PFSK-1 (cell line): ENCODE results near the gene FOLR1.

Experiments used
- FOXP2 ChIP-seq: optimal IDR thresholded peaks from 2 replicates; pipeline ENCODE3; 2011; ENCODE audit warnings: borderline replicate concordance, control low read depth, inconsistent platforms; ENCODE audit not compliant: insufficient read depth; ENCODE audit errors: extremely low read length, extremely low read depth
- POLR2AphosphoS5 ChIP-seq: IDR thresholded peaks from 2 replicates; pipeline ENCODE4 v1.6.1; 2012; ENCODE audit warnings: low read depth, mild to moderate bottlenecking, control low read depth, low read length, moderate library complexity
- SIN3A ChIP-seq: IDR thresholded peaks from 2 replicates; pipeline ENCODE4 v1.6.1; 2012; ENCODE audit warnings: mild to moderate bottlenecking, low read length, moderate library complexity, borderline replicate concordance; ENCODE audit not compliant: insufficient read depth
- TAF1 ChIP-seq: IDR thresholded peaks from 2 replicates; pipeline ENCODE4 v1.6.1; 2012; ENCODE audit warnings: low read length, control low read depth, borderline replicate concordance; ENCODE audit not compliant: insufficient read depth
- TF ChIP-seq, protein P1 (sequence below), 2 experiments: IDR thresholded peaks; 2 replicates each; pipeline versions ENCODE4 v1.6.1 to v1.8.0; 2011 to 2012; ENCODE audit warnings: low read depth in 2 of 2, low read length in 2 of 2, control low read depth in 1 of 2, inconsistent platforms in 1 of 2, mild to moderate bottlenecking in 1 of 2, moderate library complexity in 1 of 2; ENCODE audit not compliant: insufficient read depth in 1 of 2

The FOLR1 gene

DNA sequence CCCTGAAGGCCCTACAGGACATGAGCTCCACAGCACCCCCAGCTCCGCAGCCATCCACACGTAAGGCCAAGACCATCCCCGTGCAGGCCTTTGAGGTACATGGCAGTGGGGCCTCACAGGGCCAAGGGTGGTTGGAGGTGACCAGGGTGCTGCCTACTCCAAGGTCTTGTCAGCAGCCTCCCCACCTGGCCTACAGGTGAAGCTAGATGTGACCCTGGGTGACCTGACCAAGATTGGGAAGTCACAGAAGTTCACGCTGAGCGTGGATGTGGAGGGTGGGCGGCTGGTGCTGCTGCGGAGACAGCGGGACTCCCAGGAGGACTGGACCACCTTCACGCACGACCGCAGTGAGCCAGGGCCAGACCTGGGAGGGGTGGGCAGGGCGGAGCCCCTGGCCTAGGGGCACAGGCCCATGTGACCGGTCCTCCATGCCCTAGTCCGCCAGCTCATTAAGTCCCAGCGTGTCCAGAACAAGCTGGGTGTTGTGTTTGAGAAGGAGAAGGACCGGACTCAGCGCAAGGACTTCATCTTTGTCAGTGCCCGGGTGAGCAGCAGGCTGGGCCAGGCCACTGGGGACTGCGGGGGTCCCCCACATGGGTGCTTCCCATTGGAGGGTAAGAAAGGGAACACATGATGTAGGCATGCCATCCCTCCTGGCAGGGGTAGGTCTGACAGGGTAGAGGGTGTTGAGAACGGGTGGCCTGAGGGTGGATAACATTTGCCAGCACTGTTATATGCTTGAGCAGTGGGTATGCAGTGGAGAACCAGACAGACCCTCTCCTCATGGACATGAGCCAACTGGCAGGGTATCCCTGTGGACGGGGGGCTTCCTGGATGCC lies 38.2 kb downstream of the FOLR1 start:
- TF ChIP-seq POLR2AphosphoS5 (no peak), FOXP2 (no peak)
- TF ChIP-seq, protein P1, sequence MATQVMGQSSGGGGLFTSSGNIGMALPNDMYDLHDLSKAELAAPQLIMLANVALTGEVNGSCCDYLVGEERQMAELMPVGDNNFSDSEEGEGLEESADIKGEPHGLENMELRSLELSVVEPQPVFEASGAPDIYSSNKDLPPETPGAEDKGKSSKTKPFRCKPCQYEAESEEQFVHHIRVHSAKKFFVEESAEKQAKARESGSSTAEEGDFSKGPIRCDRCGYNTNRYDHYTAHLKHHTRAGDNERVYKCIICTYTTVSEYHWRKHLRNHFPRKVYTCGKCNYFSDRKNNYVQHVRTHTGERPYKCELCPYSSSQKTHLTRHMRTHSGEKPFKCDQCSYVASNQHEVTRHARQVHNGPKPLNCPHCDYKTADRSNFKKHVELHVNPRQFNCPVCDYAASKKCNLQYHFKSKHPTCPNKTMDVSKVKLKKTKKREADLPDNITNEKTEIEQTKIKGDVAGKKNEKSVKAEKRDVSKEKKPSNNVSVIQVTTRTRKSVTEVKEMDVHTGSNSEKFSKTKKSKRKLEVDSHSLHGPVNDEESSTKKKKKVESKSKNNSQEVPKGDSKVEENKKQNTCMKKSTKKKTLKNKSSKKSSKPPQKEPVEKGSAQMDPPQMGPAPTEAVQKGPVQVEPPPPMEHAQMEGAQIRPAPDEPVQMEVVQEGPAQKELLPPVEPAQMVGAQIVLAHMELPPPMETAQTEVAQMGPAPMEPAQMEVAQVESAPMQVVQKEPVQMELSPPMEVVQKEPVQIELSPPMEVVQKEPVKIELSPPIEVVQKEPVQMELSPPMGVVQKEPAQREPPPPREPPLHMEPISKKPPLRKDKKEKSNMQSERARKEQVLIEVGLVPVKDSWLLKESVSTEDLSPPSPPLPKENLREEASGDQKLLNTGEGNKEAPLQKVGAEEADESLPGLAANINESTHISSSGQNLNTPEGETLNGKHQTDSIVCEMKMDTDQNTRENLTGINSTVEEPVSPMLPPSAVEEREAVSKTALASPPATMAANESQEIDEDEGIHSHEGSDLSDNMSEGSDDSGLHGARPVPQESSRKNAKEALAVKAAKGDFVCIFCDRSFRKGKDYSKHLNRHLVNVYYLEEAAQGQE (IDR thresholded peaks at IDR 0.05; ENCODE audit: insufficient read depth in 1 of 2, low read depth in 2 of 2, low read length in 2 of 2): no peak

DNA sequence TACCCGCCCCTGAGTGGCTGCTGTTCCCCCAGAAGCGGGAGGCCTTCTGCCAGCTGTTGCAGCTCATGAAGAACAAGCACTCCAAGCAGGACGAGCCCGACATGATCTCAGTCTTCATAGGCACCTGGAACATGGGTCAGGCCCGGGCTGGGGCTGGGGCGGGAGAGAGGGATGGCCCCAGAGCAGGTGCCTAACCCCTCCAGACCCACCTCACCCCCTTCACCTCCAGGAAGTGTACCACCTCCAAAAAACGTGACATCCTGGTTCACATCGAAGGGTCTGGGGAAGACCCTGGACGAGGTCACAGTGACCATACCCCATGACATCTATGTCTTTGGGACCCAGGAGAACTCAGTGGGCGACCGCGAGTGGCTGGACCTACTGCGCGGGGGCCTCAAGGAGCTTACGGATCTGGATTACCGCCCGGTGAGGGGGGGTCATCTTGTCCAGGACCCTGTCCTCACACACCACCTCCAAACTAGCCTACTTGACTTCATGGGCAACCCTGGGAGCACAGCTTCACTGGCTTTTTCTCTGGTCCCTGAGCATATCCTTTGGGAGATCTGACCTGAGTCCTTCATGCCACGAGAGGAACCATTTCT lies 38.9 kb downstream of the FOLR1 start:
- TF ChIP-seq FOXP2 (no peak), POLR2AphosphoS5 (no peak), SIN3A (no peak), TAF1 (no peak)
- TF ChIP-seq, protein P1 (IDR thresholded peaks at IDR 0.05; ENCODE audit: insufficient read depth in 1 of 2, low read depth in 2 of 2, low read length in 2 of 2): no peak

DNA sequence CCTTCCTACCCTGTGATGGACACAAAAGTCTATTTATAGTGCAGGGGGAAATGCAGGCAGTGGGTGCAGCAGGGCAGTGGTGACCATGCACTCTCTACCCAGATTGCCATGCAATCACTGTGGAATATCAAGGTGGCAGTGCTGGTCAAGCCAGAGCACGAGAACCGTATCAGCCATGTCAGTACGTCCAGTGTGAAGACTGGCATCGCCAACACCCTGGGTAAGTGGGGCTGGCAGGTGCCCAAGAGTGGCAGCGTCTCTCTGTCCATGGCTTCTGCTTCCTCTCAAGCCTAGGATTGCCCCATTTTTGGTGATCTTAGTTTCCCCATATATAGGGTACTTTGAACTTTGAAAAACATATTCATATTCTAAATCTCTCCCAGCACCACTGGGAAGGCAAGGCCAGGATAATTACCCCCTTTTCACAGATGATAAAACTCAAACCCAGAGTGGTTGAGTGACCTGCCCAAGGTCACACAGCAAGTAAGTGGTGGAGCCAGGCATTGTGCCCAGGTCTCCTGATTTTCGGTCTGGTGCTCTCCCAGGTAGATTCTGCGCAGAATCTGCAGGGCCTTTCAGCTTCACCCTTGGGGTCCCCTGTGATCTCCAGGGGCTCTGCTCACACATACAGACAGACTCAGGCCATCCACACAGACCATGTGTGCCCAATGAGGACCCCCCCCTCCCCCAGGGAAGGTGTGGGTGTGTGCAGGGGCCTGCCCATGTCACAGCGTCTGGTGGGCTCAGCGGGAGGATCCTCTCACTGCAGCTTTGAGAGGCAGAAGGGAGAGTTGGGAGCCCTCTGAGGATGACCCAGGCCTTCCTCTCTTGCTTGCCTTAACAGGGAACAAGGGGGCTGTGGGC lies 39.7 kb downstream of the FOLR1 start:
- TF ChIP-seq, protein P1 (IDR thresholded peaks at IDR 0.05; ENCODE audit: insufficient read depth in 1 of 2, low read depth in 2 of 2, low read length in 2 of 2): no peak
- TF ChIP-seq SIN3A: no peak
- no peak for TF ChIP-seq POLR2AphosphoS5
- no peak for TF ChIP-seq FOXP2
- TF ChIP-seq TAF1: no peak

DNA sequence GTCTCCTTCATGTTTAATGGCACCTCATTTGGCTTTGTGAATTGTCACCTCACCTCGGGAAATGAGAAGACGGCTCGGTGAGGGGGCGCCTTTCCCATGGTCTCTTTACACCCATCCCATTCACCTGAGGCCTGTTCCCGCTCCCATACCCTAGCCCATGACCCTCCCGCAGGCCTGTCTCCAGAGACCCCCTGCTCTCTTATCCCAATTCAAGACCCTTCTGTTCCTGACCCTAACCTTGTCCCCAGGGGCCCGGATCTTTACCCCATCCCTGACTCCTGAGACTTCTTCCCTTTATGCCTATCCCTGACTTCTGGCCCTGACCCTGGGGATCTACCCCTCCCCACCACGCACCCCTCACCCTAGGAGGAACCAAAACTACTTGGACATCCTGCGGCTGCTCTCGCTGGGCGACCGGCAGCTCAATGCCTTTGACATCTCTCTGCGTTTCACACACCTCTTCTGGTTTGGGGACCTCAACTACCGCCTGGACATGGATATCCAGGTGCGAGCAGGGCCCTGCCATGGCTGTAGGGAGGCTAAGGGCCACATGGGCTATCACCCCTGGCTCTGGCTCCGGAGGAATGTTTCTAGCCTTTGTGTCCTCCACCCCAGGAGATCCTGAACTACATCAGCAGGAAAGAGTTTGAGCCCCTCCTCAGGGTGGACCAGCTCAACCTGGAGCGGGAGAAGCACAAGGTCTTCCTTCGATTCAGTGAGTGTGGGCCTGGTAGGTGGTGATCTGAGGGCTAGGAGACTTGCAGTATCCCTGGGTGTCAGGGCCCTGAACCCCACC lies 40.5 kb downstream of the FOLR1 start:
- no peak for TF ChIP-seq SIN3A
- no peak for TF ChIP-seq POLR2AphosphoS5
- TF ChIP-seq TAF1: no peak
- TF ChIP-seq FOXP2: no peak
- TF ChIP-seq, protein P1 (IDR thresholded peaks at IDR 0.05; ENCODE audit: insufficient read depth in 1 of 2, low read depth in 2 of 2, low read length in 2 of 2): no peak
